Astrocyte of the spinal cord (primary cell): ENCODE measurements around the gene NSL1.

ENCODE experiments used
- DNase-seq: peaks from one replicate; pipeline ENCODE4 v3.0.0; 2011; ENCODE audit warnings: low read depth, low spot score
- H3K4me3 ChIP-seq: 2 replicates; pipeline ENCODE4 v1.5.1; 2011; ENCODE audit warnings: low read depth, mild to moderate bottlenecking, low read length, moderate library complexity
- CTCF ChIP-seq: IDR thresholded peaks from 2 replicates; pipeline ENCODE4 v1.5.1; 2012; ENCODE audit warnings: low read depth, mild to moderate bottlenecking, low read length, inconsistent platforms
- in situ Hi-C: cut with HindIII; loops from 2 replicates; pipeline ENCODE4 v1.10.0; 2017; ENCODE audit warnings: low sequenced_read_pairs

The NSL1 gene

GRCh38 chr1:212700892-212701819 lies 90.4 kb downstream of the NSL1 start:
- in situ Hi-C loops, result no loop called here

GRCh38 chr1:212700223-212700891 lies 91.2 kb downstream of the NSL1 start:
- in situ Hi-C loops, result no loop called here
- DNase-seq, result no peak

More at GRCh38 chr1:212700892-212701819, 90.4 kb downstream of the NSL1 start:
- DNase-seq, result peak; percentile 64
- TF ChIP-seq CTCF, result peak; percentile 31
- peak overlapping the region; percentile 49 for H3K4me3 ChIP-seq

GRCh38 chr1:212699625-212700222 lies 91.9 kb downstream of the NSL1 start, which contains the start of gene BATF3:
TSS of gene BATF3 (minus strand) at chr1:212699840. CDS start at chr1:212699762, 78 bp downstream.
- in situ Hi-C loops, result no loop called here
- no peak for DNase-seq
- peak within 1 kb of the TSS; percentile 49 for H3K4me3 ChIP-seq
- no peak for TF ChIP-seq CTCF

More at GRCh38 chr1:212700223-212700891, 91.2 kb downstream of the NSL1 start:
- H3K4me3 ChIP-seq, result peak overlapping the region; percentile 49
- TF ChIP-seq CTCF, result no peak

- peak overlapping the region; percentile 39 for H3K4me3 ChIP-seq
- in situ Hi-C loops, result no loop called here
- DNase-seq, result peak; percentile 24
- TF ChIP-seq CTCF, result peak; percentile 47
These were observed 92.4 kb downstream of the NSL1 start for GRCh38 chr1:212699104-212699624.

- in situ Hi-C loops, result no loop called here
- DNase-seq, result no peak
- no peak overlapping the region for H3K4me3 ChIP-seq
- no peak for TF ChIP-seq CTCF
These were observed 93.0 kb downstream of the NSL1 start for GRCh38 chr1:212698467-212699103.

GRCh38 chr1:212696721-212697331 lies 94.8 kb downstream of the NSL1 start:
- no peak overlapping the region for H3K4me3 ChIP-seq
- in situ Hi-C loops, result no loop called here
- TF ChIP-seq CTCF, result no peak
- no peak for DNase-seq
